HepG2 (cell line): ENCODE results near the gene COMMD4. TPM values are rescaled to one million over a fixed set of nuclear protein-coding genes. Genes with fewer than 3 reads are reported as not detected.
A peak's percentile ranks its signal among the peaks of the same experiment; 100 is the strongest.

Experiments used
- BCLAF1 ChIP-seq: fragments of 450-650 bp; IDR thresholded peaks from 2 replicates; pipeline ENCODE4 v1.6.1; 2017; ENCODE audit warnings: mild to moderate bottlenecking
- BHLHE40 ChIP-seq: IDR thresholded peaks from 2 replicates; pipeline ENCODE4 v1.6.1; 2011; ENCODE audit warnings: low read length, improper control_type of control experiment
- CHD4 ChIP-seq: fragments of 200-600 bp; sonication (generic); IDR thresholded peaks from 2 replicates; pipeline ENCODE4 v1.7.0; 2017; ENCODE audit warnings: mild to moderate bottlenecking, low read length, borderline replicate concordance
- MAFG ChIP-seq: sonication (generic); formaldehyde crosslinking; IDR thresholded peaks from 2 replicates; pipeline ENCODE4 v1.5.1; 2020; ENCODE audit warnings: mild to moderate bottlenecking, missing genetic modification reagents
- MATR3 ChIP-seq: sonication (generic); formaldehyde crosslinking; IDR thresholded peaks from 2 replicates; pipeline ENCODE4 v1.4.0; 2020; ENCODE audit warnings: missing genetic modification reagents
- MTF2 ChIP-seq: sonication (generic); formaldehyde crosslinking; IDR thresholded peaks from 2 replicates; pipeline ENCODE4 v1.5.0; 2020; ENCODE audit warnings: missing genetic modification reagents, borderline replicate concordance
- MXD1 ChIP-seq: sonication (generic); formaldehyde crosslinking; IDR thresholded peaks from 2 replicates; pipeline ENCODE4 v1.4.0; 2020; ENCODE audit warnings: mild to moderate bottlenecking, missing genetic modification reagents
- MYNN ChIP-seq: sonication (generic); formaldehyde crosslinking; IDR thresholded peaks from 2 replicates; pipeline ENCODE4 v1.4.0; 2020; ENCODE audit warnings: mild to moderate bottlenecking, low read depth, missing genetic modification reagents
- SNAPC2 ChIP-seq: sonication (generic); formaldehyde crosslinking; IDR thresholded peaks from 2 replicates; pipeline ENCODE4 v1.8.1; 2022; ENCODE audit warnings: mild to moderate bottlenecking, missing genetic modification reagents
- SOX13 ChIP-seq, 3 experiments: fragments of 450-650 bp in 1 of 3; sonication (generic) in 1 of 3; formaldehyde crosslinking in 1 of 3; IDR thresholded peaks in 2 of 3; conservative IDR thresholded peaks in 1 of 3; 2 replicates each; pipeline versions ENCODE4 v1.5.0 to v1.6.1; 2016 to 2020; ENCODE audit warnings: antibody characterized with exemption in 1 of 3, mild to moderate bottlenecking in 1 of 3, missing compliant biosample characterization in 1 of 3, missing genetic modification reagents in 1 of 3, moderate library complexity in 1 of 3
- TEF ChIP-seq: sonication (generic); formaldehyde crosslinking; IDR thresholded peaks from 2 replicates; pipeline ENCODE4 v1.5.0; 2020; ENCODE audit warnings: missing genetic modification reagents
- ZBTB44 ChIP-seq: sonication (generic); formaldehyde crosslinking; IDR thresholded peaks from 2 replicates; pipeline ENCODE4 v1.4.0; 2020; ENCODE audit warnings: missing genetic modification reagents
- ZBTB7B ChIP-seq: sonication (generic); formaldehyde crosslinking; IDR thresholded peaks from 2 replicates; pipeline ENCODE4 v1.4.0; 2020; ENCODE audit warnings: missing genetic modification reagents
- ZFX ChIP-seq: sonication (generic); formaldehyde crosslinking; IDR thresholded peaks from 2 replicates; pipeline ENCODE4 v1.4.0; 2020; ENCODE audit warnings: mild to moderate bottlenecking, low read depth, missing genetic modification reagents, moderate library complexity
- ZKSCAN5 ChIP-seq: sonication (generic); formaldehyde crosslinking; IDR thresholded peaks from 2 replicates; pipeline ENCODE4 v1.5.1; 2020; ENCODE audit warnings: mild to moderate bottlenecking, missing genetic modification reagents
- ZNF549 ChIP-seq: sonication (generic); formaldehyde crosslinking; IDR thresholded peaks from 2 replicates; pipeline ENCODE4 v1.5.0; 2020; ENCODE audit warnings: missing genetic modification reagents
- ZNF589 ChIP-seq: sonication (generic); formaldehyde crosslinking; conservative IDR thresholded peaks from 2 replicates; pipeline ENCODE4 v1.8.0; 2022; ENCODE audit warnings: mild to moderate bottlenecking, moderate library complexity, missing genetic modification reagents
- ZNF766 ChIP-seq: sonication (generic); formaldehyde crosslinking; IDR thresholded peaks from 2 replicates; pipeline ENCODE4 v1.5.0; 2020; ENCODE audit warnings: missing genetic modification reagents, borderline replicate concordance
- ZNF790 ChIP-seq: sonication (generic); formaldehyde crosslinking; IDR thresholded peaks from 2 replicates; pipeline ENCODE4 v1.8.0; 2022; ENCODE audit warnings: missing genetic modification reagents, mild to moderate bottlenecking, borderline replicate concordance
- polyA plus RNA-seq, 8 experiments: library from polyadenylated mRNA; depleted of rRNA in 3 of 8; stranded (reverse) in 7 of 8; unstranded in 1 of 8; fragments of >200 nt; fragmentation: Illumina TruSeq in 4 of 8; extraction: Trizol in 4 of 8; gene quantifications; 2 replicates each; pipeline versions ENCODE4 v1.2.1 to v1.2.3, GENCODE V29; 2011 to 2016; ENCODE audit warnings: low read depth in 4 of 8, missing spikeins in 1 of 8, mixed read lengths in 1 of 8; ENCODE audit not compliant: insufficient read depth in 1 of 8
- total RNA-seq, 5 experiments: library from RNA; depleted of rRNA; stranded (reverse); fragments of >200 nt; fragmentation: Illumina TruSeq; extraction: Trizol; gene quantifications; 2 replicates each; pipeline ENCODE4 v1.2.3, GENCODE V29; 2016; ENCODE audit warnings: low read depth in 1 of 5
- TF ChIP-seq, protein P1 (sequence below): sonication (generic); formaldehyde crosslinking; IDR thresholded peaks from 2 replicates; pipeline ENCODE4 v1.4.0; 2020; ENCODE audit warnings: low read depth, mild to moderate bottlenecking, missing genetic modification reagents
- TF ChIP-seq, protein P2 (sequence below): sonication (generic); formaldehyde crosslinking; IDR thresholded peaks from 2 replicates; pipeline ENCODE4 v1.5.0; 2020; ENCODE audit warnings: mild to moderate bottlenecking, missing genetic modification reagents

The COMMD4 gene
- total and polyA plus RNA-seq, 2 of the 13 experiments (the other 11 are each of a cell fraction or from before 2014, with no cell fraction given): 45.8 to 89.9 TPM

DNA sequence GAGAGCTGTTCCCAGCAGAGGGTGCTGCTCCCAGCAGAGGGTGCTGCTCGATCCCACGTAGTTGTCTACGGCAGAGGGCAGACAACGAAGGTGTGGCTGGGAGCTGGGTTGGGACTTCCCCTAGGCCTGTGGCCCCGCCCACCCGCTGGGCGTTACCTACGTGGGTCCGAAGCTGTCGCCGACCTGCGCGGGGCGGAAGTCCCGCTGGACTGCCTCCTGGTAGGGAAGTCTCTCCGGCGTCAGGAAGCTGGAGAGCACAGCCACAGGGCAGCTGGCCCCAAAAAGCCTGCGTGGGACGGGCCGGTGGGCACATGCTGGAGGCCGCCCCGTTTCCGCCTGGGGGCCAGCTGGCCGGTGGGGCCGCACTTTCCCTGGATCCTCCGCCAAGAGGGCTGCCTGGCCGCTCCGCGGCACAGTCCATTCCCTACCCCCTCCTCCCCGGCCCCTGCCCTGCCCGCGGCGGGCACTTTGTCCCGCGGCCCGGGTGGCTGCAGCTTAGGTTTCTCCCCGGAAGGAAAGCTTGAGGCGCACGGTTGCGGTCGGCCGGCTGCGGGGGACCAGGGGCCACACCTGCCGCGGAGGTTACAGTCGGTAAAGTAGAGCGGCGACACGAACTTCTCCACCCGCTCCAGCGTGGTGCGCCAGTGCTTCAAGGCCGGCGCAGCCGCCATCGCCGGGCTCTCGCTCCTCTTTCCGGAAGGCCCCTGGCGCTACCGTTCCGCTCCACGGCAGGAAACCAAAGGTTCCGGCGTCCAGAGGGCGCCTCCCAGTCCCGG, 32.2 kb downstream of the COMMD4 start, which contains the start of gene MAN2C1 (continued):
- TF ChIP-seq BCLAF1 (no peak), ZNF790 (CRISPR knock-in tag) (no peak), ZBTB44 (CRISPR knock-in tag) (no peak), SOX13 (IDR thresholded peaks at IDR 0.05) (no peak), SOX13 (CRISPR knock-in tag; conservative IDR thresholded peaks at IDR 0.05 in 1 of 2, IDR thresholded peaks at IDR 0.05 in 1 of 2) (peak in 1 of 2 experiments; percentile 61; a peak in 2 of 4 replicates), MXD1 (peak; percentile 83), MTF2 (CRISPR knock-in tag) (peak; percentile 88; the same call in 1 of the 2 replicates), ZNF549 (CRISPR knock-in tag) (no peak), SNAPC2 (CRISPR knock-in tag) (peak; percentile 74; the same call in 1 of the 2 replicates), ZNF589 (CRISPR knock-in tag) (peak; percentile 56; the same call in 1 of the 2 replicates), ZKSCAN5 (CRISPR knock-in tag) (no peak), ZNF766 (CRISPR knock-in tag) (no peak), TEF (CRISPR knock-in tag) (no peak), MYNN (CRISPR knock-in tag) (no peak), ZFX (CRISPR knock-in tag) (peak; percentile 88), BHLHE40 (0 out of 2 replicates have a peak, but pooled peaks have one; percentile 32), MATR3 (CRISPR knock-in tag) (no peak), ZBTB7B (CRISPR knock-in tag) (peak; percentile 61; the same call in 1 of the 2 replicates), MAFG (CRISPR knock-in tag) (no peak), CHD4 (no peak)
- TF ChIP-seq, protein P1, sequence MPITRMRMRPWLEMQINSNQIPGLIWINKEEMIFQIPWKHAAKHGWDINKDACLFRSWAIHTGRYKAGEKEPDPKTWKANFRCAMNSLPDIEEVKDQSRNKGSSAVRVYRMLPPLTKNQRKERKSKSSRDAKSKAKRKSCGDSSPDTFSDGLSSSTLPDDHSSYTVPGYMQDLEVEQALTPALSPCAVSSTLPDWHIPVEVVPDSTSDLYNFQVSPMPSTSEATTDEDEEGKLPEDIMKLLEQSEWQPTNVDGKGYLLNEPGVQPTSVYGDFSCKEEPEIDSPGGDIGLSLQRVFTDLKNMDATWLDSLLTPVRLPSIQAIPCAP (CRISPR knock-in tag): 0 out of 2 replicates have a peak, but pooled peaks have one; percentile 31
- TF ChIP-seq, protein P2, sequence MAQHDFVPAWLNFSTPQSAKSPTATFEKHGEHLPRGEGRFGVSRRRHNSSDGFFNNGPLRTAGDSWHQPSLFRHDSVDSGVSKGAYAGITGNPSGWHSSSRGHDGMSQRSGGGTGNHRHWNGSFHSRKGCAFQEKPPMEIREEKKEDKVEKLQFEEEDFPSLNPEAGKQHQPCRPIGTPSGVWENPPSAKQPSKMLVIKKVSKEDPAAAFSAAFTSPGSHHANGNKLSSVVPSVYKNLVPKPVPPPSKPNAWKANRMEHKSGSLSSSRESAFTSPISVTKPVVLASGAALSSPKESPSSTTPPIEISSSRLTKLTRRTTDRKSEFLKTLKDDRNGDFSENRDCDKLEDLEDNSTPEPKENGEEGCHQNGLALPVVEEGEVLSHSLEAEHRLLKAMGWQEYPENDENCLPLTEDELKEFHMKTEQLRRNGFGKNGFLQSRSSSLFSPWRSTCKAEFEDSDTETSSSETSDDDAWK: no peak
